Pancreas (tissue), 10 donors: ENCODE results near the gene ZBTB7A. TPM values are rescaled to one million over a fixed set of nuclear protein-coding genes. Genes with fewer than 3 reads are reported as not detected.

Experiments used
- ATAC-seq, 4 donors: fragments of 200-7000 bp; cut with Tn5 transposase; one replicate each; pipeline versions ENCODE4 v1.8.0 to v1.9.1; 2020; ENCODE audit warnings: mild to moderate bottlenecking in 4 of 4, moderate library complexity in 4 of 4
- DNase-seq, 6 donors: peaks; one replicate each; pipeline ENCODE4 v3.0.0-alpha.2; 2020
- FAIRE-seq: peaks from 2 replicates; lab custom pipeline; 2012; peaks lifted over from hg19 to GRCh38; lab: Jason Lieb, UNC
- H3K27ac ChIP-seq, 4 donors: fragments of 200-600 bp; sonication (generic); 1 replicate in 3 of 4; 2 replicates in 1 of 4; pipeline versions ENCODE4 v1.5.0 to v1.8.0; 2020
- H3K27me3 ChIP-seq, 4 donors: fragments of 200-600 bp; one replicate each; pipeline ENCODE4 v1.8.0; 2021
- H3K36me3 ChIP-seq, 3 donors: fragments of 200-600 bp; sonication (generic) in 1 of 3; one replicate each; pipeline versions ENCODE4 v1.5.0 to v1.8.0; 2020 to 2021
- H3K4me1 ChIP-seq, 3 donors: fragments of 200-600 bp; one replicate each; pipeline ENCODE4 v1.8.0; 2021
- H3K4me3 ChIP-seq, 4 donors: fragments of 200-600 bp; sonication (generic) in 2 of 4; one replicate each; pipeline versions ENCODE4 v1.5.0 to v1.8.0; 2020 to 2021
- H3K9me3 ChIP-seq, 4 donors: fragments of 200-600 bp; one replicate each; pipeline ENCODE4 v1.8.0; 2021
- CTCF ChIP-seq, 4 donors: fragments of 200-600 bp; sonication (generic) in 3 of 4; IDR thresholded peaks; one replicate each; pipeline versions ENCODE4 v1.5.0 to v1.8.0; 2021; ENCODE audit warnings: antibody characterized with exemption in 4 of 4
- WGBS, 2 donors: extraction: QIAGEN DNeasy Blood & Tissue Kit; methylation state at CpG; one replicate each; pipeline ENCODE4 v1.1.7; 2013; 5-methylcytosine and 5-hydroxymethylcytosine counted together
- intact Hi-C, 3 donors: fragments of 100-400 bp; cut with DNase I; formaldehyde crosslinking; loops; one replicate each; pipeline versions ENCODE4 v1.11.1 to v1.14.2; 2022
- polyA plus RNA-seq, 2 donors: library from polyadenylated mRNA; stranded (reverse); fragments of 200-250 nt; gene quantifications; one replicate each; pipeline ENCODE4 v1.2.3, GENCODE V29; 2013
- total RNA-seq, 6 donors: library from RNA; stranded (reverse); fragmentation: NEBNext Ultra II Directional in 4 of 6; extraction: Animal tissue kit (Norgen Biotek cat#: 25700) in 4 of 6; gene quantifications; one replicate each; pipeline versions ENCODE4 v1.2.1 to v1.2.4, GENCODE V29; 2021 to 2023
- donor health status: healthy with polysubstance abuse.
- donor health status: DM: no; HTN: no; CAD: no; lungs with moderate emphysema.
- donor health status: DM: no; HTN: no; CAD: no.
- donor health status: control.
- donor health status: control.
- donor health status: Bipolar disorder and iron deficiency.
- donor health status: DM: yes; HTN: yes; CAD: no.
- donor health status: DM: no; HTN: no; CAD: no.
- donor health status: DM: no; HTN: no; CAD: no.
- donor health status: DM: yes; HTN: yes; CAD: no.

Gene ZBTB7A
- total and polyA plus RNA-seq, 8 donors: 6.1 to 25.0 (median 13.2) TPM

- H3K36me3 ChIP-seq: peaks cover 0 to 19% (median 0%) of the 10 kb centered on the region in 3 donors
- H3K9me3 ChIP-seq: no peaks in the 10 kb centered on the region
- intact Hi-C loops: no loop called here
Observed at GRCh38 chr19:4113398-4114088, 46.8 kb upstream of the ZBTB7A start.

GRCh38 chr19:4112367-4112766, 45.7 kb upstream of the ZBTB7A start:
- Histone ChIP-seq H3K9me3 (no peaks in the 10 kb centered on the region), H3K27me3 (no peaks in the 10 kb centered on the region), H3K4me1 (no peaks in the 10 kb centered on the region), H3K27ac (no peak overlapping the region), H3K36me3 (peaks cover 0 to 21% (median 0%) of the 10 kb centered on the region in 3 donors), H3K4me3 (no peak overlapping the region)
- DNase-seq (peak in 1 of 6 donors; percentile 56), ATAC-seq (peak in 1 of 4 donors; percentile 11), FAIRE-seq (no peak)
- WGBS, 2 donors: 94 to 97% methylated on average over 17 of the region's 17 CpGs
- TF ChIP-seq CTCF (IDR thresholded peaks at IDR 0.05): no peak
- intact Hi-C loops: no loop called here

More at GRCh38 chr19:4113398-4114088, 46.8 kb upstream of the ZBTB7A start:
- H3K27me3 ChIP-seq: no peaks in the 10 kb centered on the region
- ATAC-seq: no peak
- TF ChIP-seq CTCF (IDR thresholded peaks at IDR 0.05): no peak
- H3K4me1 ChIP-seq: no peaks in the 10 kb centered on the region
- no peak overlapping the region for H3K4me3 ChIP-seq
- FAIRE-seq: no peak
- no peak overlapping the region for H3K27ac ChIP-seq
- DNase-seq: no peak
- WGBS, 2 donors: 91 to 92% methylated on average over 21 to 22 of the region's 22 CpGs

- no peak overlapping the region for H3K27ac ChIP-seq
- H3K9me3 ChIP-seq: no peaks in the 10 kb centered on the region
- peaks cover 0 to 24% (median 4%) of the 10 kb centered on the region in 3 donors for H3K36me3 ChIP-seq
- H3K4me1 ChIP-seq: no peaks in the 10 kb centered on the region
- intact Hi-C loops: no loop called here
- no peak for TF ChIP-seq CTCF (IDR thresholded peaks at IDR 0.05)
- FAIRE-seq (no peak), DNase-seq (no peak), ATAC-seq (no peak)
- H3K4me3 ChIP-seq: no peak overlapping the region
- WGBS, 2 donors: 89 to 97% methylated on average over 6 of the region's 6 CpGs
- no peaks in the 10 kb centered on the region for H3K27me3 ChIP-seq
Observed at GRCh38 chr19:4109626-4109945, 42.9 kb upstream of the ZBTB7A start.

- Histone ChIP-seq H3K9me3 (no peaks in the 10 kb centered on the region), H3K4me1 (no peaks in the 10 kb centered on the region), H3K36me3 (peaks cover 0 to 21% (median 4%) of the 10 kb centered on the region in 3 donors), H3K27me3 (no peaks in the 10 kb centered on the region), H3K4me3 (no peak overlapping the region), H3K27ac (no peak overlapping the region)
- 90 to 92% methylated on average over 35 of the region's 35 CpGs for WGBS, 2 donors
- no peak for DNase-seq
- no peak for FAIRE-seq
- no peak for ATAC-seq
- intact Hi-C loops: no loop called here
- no peak for TF ChIP-seq CTCF (IDR thresholded peaks at IDR 0.05)
Observed at GRCh38 chr19:4108767-4109625, 42.3 kb upstream of the ZBTB7A start.
